ENCODE data around the gene FCER1G. TPM values are rescaled to one million over a fixed set of nuclear protein-coding genes. Genes with fewer than 3 reads are reported as not detected.

FCER1G gene
- polyA plus RNA-seq, 3 donors: 2,686 to 4,191 (median 2,715) TPM

GRCh38 chr1:161259765-161260164, 44.7 kb downstream of the FCER1G start:
- H3K27ac Mint-ChIP-seq: no peak overlapping the region

GRCh38 chr1:161260376-161261260, 45.5 kb downstream of the FCER1G start:
- WGBS (ENCODE audit: insufficient coverage): 57% methylated on average over 4 of the region's 9 CpGs
- Histone ChIP-seq H3K9me3 (replicated peaks in 1 of 2; ENCODE audit: control insufficient read depth in 1 of 2, insufficient read depth in 1 of 2, low read length in 2 of 2) (peaks cover 23 to 46% of the 10 kb centered on the region in 2 donors), H3K4me3 (replicated peaks in 1 of 3; ENCODE audit: low read depth in 2 of 3, low read length in 3 of 3) (no peak overlapping the region), H3K79me2 (ENCODE audit: insufficient read depth, low read length) (no peaks in the 10 kb centered on the region), H3K27ac (ENCODE audit: low read depth in 1 of 2, low read length in 2 of 2) (no peak overlapping the region), H3K36me3 (replicated peaks in 1 of 2; ENCODE audit: control insufficient read depth in 1 of 2, insufficient read depth in 2 of 2, low read length in 2 of 2) (no peaks in the 10 kb centered on the region), H3K27me3 (ENCODE audit: control insufficient read depth in 2 of 2, insufficient read depth in 2 of 2, low read length in 2 of 2) (peaks cover 39 to 54% of the 10 kb centered on the region in 2 donors), H4K20me1 (ENCODE audit: insufficient read depth, low read length) (no peaks in the 10 kb centered on the region), H2AFZ (ENCODE audit: insufficient read depth, low read depth, low read length, poor library complexity, severe bottlenecking) (no peak overlapping the region), H3K9ac (ENCODE audit: insufficient read depth, low read length, poor library complexity, severe bottlenecking) (no peak overlapping the region), H3K4me1 (ENCODE audit: control insufficient read depth in 1 of 2, insufficient read depth in 2 of 2, low read length in 2 of 2) (peaks cover 8 to 10% of the 10 kb centered on the region in 2 donors), H3K4me2 (replicated peaks; ENCODE audit: extremely low read depth, low read length, poor library complexity, severe bottlenecking) (no peak overlapping the region)
- TF ChIP-seq, protein P1, sequence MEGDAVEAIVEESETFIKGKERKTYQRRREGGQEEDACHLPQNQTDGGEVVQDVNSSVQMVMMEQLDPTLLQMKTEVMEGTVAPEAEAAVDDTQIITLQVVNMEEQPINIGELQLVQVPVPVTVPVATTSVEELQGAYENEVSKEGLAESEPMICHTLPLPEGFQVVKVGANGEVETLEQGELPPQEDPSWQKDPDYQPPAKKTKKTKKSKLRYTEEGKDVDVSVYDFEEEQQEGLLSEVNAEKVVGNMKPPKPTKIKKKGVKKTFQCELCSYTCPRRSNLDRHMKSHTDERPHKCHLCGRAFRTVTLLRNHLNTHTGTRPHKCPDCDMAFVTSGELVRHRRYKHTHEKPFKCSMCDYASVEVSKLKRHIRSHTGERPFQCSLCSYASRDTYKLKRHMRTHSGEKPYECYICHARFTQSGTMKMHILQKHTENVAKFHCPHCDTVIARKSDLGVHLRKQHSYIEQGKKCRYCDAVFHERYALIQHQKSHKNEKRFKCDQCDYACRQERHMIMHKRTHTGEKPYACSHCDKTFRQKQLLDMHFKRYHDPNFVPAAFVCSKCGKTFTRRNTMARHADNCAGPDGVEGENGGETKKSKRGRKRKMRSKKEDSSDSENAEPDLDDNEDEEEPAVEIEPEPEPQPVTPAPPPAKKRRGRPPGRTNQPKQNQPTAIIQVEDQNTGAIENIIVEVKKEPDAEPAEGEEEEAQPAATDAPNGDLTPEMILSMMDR (IDR thresholded peaks at IDR 0.05): no peak
- peaks cover 20 to 27% (median 23%) of the 10 kb centered on the region in 7 donors for H3K9me3 Mint-ChIP-seq
- H3K36me3 Mint-ChIP-seq: peaks cover 12 to 14% of the 10 kb centered on the region in 2 donors
- peak overlapping the region in 1 of 2 donors; percentile 59 for H3K4me3 Mint-ChIP-seq
- H3K4me1 Mint-ChIP-seq: peaks cover 16% of the 10 kb centered on the region
- no peak overlapping the region for H3K27ac Mint-ChIP-seq
- H3K27me3 Mint-ChIP-seq (ENCODE audit: low read depth in 3 of 3): peaks cover 52 to 57% (median 54%) of the 10 kb centered on the region in 3 donors
- no peak for DNase-seq
- intact Hi-C loops (cut with micrococcal nuclease): no loop called here

More at GRCh38 chr1:161259765-161260164, 44.7 kb downstream of the FCER1G start:
- H3K27me3 Mint-ChIP-seq (ENCODE audit: low read depth in 3 of 3): peaks cover 52 to 57% (median 55%) of the 10 kb centered on the region in 3 donors
- Histone ChIP-seq H3K79me2 (ENCODE audit: insufficient read depth, low read length) (no peaks in the 10 kb centered on the region), H3K36me3 (replicated peaks in 1 of 2; ENCODE audit: control insufficient read depth in 1 of 2, insufficient read depth in 2 of 2, low read length in 2 of 2) (no peaks in the 10 kb centered on the region), H3K4me3 (replicated peaks in 1 of 3; ENCODE audit: low read depth in 2 of 3, low read length in 3 of 3) (no peak overlapping the region), H3K27ac (ENCODE audit: low read depth in 1 of 2, low read length in 2 of 2) (no peak overlapping the region), H3K4me1 (ENCODE audit: control insufficient read depth in 1 of 2, insufficient read depth in 2 of 2, low read length in 2 of 2) (peaks cover 8 to 10% of the 10 kb centered on the region in 2 donors), H3K9ac (ENCODE audit: insufficient read depth, low read length, poor library complexity, severe bottlenecking) (no peak overlapping the region), H4K20me1 (ENCODE audit: insufficient read depth, low read length) (no peaks in the 10 kb centered on the region), H3K4me2 (replicated peaks; ENCODE audit: extremely low read depth, low read length, poor library complexity, severe bottlenecking) (no peak overlapping the region), H3K27me3 (ENCODE audit: control insufficient read depth in 2 of 2, insufficient read depth in 2 of 2, low read length in 2 of 2) (peaks cover 39 to 54% of the 10 kb centered on the region in 2 donors), H3K9me3 (replicated peaks in 1 of 2; ENCODE audit: control insufficient read depth in 1 of 2, insufficient read depth in 1 of 2, low read length in 2 of 2) (peaks cover 23 to 46% of the 10 kb centered on the region in 2 donors), H2AFZ (ENCODE audit: insufficient read depth, low read depth, low read length, poor library complexity, severe bottlenecking) (no peak overlapping the region)
- peaks cover 12 to 14% of the 10 kb centered on the region in 2 donors for H3K36me3 Mint-ChIP-seq
- WGBS (ENCODE audit: insufficient coverage): no CpG with 5 or more reads among the region's 1 CpG
- H3K4me3 Mint-ChIP-seq: peak overlapping the region in 1 of 2 donors; percentile 82
- TF ChIP-seq, protein P1 (IDR thresholded peaks at IDR 0.05): no peak
- intact Hi-C loops (cut with micrococcal nuclease): no loop called here
- peaks cover 20 to 32% (median 24%) of the 10 kb centered on the region in 7 donors for H3K9me3 Mint-ChIP-seq
- no peak for DNase-seq
- H3K4me1 Mint-ChIP-seq: peaks cover 20% of the 10 kb centered on the region
